ENCODE data around the gene IFNLR1. TPM values are rescaled to one million over a fixed set of nuclear protein-coding genes. Genes with fewer than 3 reads are reported as not detected.

The IFNLR1 gene
- total RNA-seq, 1 donor from 2014 or later = not detected

DNA sequence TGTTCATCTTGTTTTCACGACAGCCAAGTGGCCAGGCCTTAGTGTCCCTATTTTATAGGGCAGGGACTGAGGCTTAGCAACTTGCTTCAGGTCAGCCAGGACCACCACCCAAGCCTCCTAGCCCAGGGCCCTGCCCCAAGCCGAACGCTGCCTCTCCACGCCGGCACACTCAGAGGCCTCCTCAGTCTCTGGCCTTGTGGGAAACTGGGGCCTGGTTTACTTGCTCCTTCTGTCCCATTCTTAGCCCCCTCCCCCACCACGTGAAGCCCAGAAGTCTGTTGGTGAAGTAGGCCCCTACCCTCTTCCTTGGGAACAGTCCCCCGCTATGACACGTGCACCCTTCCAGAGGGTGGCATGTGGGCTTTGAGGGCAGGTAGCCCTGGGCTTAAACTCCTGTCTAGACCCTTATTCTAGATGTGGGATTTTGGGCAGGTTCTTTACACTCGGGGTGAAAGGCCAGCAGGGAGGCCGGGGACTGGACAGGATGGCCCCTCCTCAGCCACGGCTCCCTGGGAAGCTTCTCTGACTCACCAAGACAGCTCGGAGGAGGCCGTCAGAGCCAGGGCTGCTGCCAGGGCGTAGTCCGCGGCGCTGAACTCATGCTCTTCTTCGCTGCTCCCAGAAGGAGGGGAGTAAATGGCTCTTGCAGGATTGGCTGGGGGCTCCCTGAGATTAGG lies 79.5 kb downstream of the IFNLR1 start:
- DNase-seq (ENCODE audit: low read depth, low spot score) = no peak

DNA sequence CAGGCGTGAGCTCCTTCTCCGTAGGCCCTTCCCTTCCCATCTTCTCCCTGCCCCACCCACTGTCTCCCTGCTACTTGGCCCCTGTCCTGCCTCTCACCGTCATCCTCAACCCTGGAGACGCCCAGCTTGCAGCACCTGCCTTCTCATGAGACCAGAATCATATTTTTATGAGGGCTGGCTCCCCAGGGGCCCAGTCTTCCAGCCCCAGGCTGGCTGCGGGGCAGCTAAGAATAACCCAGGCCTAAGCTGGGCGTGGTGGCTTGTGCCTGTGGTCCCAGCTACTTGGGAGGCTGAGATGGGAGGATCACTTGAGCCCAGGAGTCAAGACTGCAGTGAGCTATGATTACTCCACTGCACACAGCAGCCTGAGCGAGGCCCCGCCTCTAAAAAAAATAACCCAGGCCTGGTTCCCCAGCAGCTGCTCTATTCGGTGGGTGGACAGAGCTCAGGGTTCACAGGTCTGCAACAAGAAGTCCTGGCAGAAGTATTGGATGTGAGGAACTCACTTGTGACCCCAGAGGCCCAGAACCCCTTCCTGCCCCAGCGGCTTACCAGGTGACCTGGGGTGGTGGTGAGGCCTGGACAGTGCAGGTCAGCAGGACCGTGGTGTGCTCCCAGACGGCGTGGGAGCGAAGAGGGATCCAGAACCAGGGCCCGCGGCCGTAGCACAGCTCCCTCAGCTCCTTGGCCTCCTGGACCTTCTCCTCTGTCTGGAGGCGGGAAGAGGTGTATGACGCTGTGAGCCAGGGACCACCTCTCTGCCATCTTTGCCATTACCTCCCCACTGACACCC lies 81.5 kb downstream of the IFNLR1 start:
- no peak for DNase-seq (ENCODE audit: low read depth, low spot score)

DNA sequence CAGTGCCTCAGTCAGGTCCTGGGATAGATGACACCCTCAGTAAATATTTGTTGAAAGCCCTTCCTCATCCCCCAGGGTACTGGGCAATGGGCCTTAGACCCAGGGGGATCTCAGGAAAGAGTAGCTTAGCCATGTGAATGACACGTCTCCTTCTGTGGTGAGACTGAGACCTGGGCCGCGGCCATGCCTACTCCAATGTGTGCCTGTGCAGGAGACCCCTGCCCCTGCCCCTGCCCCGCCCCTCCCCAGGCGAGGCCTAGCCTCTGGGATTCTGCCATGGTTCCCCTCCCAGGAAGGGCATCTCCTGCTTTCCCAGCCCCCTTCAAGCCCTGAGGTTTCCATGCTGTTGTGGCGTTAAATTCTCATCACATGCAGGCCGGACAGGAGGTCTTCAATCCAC lies 82.2 kb downstream of the IFNLR1 start:
- no peak for DNase-seq (ENCODE audit: low read depth, low spot score)

Other genes starting within 250 kb of the IFNLR1 start
- 105 and 149 TPM in 2 replicates for gene PNRC2, start 227.5 kb downstream of the IFNLR1 start, total RNA-seq
- gene SRSF10, start 207.0 kb downstream of the IFNLR1 start, total RNA-seq = 91.4 and 139 TPM in 2 replicates
- 0.13 and 0.14 TPM in 2 replicates for gene MYOM3, start 75.2 kb downstream of the IFNLR1 start, total RNA-seq
- not detected in 2 replicates for gene IL22RA1, start 44.1 kb downstream of the IFNLR1 start, total RNA-seq
- gene GRHL3, start 132.1 kb upstream of the IFNLR1 start, total RNA-seq = not detected in 2 replicates
- 4.6 and 4.7 TPM in 2 replicates for gene STPG1, start 226.5 kb upstream of the IFNLR1 start, total RNA-seq
- 28.1 and 31.1 TPM in 2 replicates for gene NIPAL3, start 228.5 kb upstream of the IFNLR1 start, total RNA-seq